ENCODE measurements around the gene TRPM3. TPM values are rescaled to one million over a fixed set of nuclear protein-coding genes. Genes with fewer than 3 reads are reported as not detected.

The TRPM3 gene
- total RNA-seq, 1 donor from 2014 or later = 8.2 TPM

DNA sequence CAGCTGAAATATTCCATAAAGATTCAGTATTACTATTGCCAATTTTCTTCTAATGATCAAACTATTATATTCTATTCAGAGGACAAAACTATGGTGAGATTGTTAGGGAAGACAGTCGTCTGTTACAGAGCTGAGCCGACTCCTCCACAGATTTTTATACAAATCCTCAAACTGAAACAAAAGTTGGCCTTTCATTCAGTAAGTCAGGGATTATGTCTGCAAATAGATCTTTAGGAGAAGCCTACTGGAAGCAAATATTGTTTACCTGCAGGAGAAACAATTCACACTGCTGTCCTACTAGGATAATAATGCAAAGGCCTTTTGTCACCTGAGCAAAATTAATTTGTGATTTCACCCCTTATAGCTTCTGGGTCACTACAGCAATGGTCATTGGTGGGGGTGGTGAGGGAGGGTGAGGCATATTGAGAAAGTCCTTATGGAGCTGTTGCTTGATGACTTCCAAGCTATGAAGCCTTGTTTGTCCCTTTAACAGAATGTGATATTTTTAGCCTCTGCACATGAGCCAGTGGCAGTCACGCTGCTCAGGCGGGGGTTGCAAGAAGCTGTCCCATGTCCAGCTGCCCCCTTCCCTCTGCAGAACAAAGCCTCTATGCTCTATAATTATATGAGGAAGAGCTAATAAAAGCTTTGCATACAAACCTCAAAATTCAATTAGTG, 506.5 kb downstream of the TRPM3 start:
- DNase-seq (ENCODE audit: low spot score) = no peak

DNA sequence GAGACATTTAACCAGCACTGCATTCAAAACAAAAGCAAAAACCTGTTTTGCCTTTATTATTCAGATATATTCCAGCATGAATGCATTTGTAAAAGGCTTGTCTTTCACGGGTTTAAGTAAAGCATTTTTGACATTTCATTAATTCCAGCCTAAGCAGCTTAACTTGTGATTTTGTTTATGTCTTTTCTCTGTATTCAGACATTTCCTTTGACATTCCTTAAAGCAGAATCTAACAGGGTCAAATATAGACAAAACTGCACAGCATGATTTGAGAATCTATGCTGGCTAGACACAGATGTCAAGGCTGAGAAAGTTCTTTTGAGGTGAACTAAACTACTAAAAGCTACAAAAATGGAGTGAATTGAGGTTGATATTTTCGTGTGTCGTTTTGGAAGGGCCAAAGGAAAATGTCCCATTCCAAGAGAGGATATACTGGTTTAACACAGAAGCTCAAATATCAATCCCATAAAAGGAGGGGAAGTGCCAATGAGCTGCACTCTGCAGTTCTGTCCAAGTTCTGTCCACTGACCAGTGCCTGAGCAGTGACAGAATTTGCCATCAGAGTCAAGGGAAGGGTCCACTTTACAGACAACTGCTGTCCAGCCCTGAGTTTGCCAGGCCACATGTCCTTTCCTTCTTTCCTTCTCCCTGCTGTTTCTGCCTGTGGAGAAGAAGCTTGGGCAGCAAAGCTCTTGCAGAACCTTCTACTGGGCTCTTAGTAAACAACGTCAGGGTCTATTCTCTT, 508.2 kb downstream of the TRPM3 start:
- DNase-seq (ENCODE audit: low spot score) = peak; percentile 20

DNA sequence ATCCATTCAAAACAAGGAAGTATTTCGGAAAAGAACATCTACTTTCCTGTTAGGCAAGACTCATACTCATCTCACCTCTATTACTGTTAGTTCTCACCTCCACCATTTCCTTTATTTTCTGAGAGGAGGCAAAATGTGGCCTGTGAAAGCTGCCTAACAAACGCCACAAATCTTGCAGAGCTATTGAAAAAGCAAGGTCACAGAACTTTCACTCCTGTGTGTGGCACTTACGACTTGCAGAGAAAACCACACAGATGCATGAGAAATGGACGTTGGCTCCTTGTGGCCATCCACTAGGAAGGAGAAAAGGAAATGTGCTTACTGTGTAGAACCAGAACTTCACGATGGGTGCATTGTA, 511.2 kb downstream of the TRPM3 start:
- DNase-seq (ENCODE audit: low spot score) = no peak

DNA sequence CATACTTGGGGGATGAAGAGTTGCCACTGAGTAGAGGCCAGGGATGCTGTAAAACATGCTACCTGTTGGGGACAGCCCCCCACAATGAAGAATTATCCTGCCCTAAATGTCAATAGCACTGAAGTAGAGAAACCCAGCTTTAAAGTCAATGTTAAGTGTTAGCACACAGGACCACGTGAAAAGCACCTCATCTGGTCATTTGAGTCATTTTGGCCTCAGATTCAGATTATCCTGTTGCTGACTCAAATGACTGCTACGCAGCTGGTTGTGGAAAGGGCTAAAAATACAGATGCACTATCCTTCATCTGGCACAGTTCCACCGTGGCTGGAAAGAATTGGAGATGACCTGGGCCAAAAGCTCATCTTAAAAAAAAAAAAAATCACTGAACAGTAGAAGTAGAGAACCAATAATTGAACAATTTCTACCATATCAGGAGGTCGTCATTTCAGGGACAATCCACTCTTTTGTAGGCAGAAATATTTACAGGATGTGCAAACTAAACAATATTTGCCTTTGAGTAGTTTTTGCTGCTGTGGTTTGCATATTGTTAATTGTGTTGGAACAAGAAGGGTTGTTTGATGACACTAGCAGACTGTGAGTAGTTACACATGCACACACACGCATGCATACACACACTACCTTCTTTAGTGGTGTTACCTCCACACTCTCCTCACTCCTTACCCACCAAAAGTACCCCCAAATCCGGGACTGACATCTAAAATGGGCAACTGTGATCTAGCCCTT, 511.7 kb downstream of the TRPM3 start:
- DNase-seq (ENCODE audit: low spot score) = peak; percentile 73

DNA sequence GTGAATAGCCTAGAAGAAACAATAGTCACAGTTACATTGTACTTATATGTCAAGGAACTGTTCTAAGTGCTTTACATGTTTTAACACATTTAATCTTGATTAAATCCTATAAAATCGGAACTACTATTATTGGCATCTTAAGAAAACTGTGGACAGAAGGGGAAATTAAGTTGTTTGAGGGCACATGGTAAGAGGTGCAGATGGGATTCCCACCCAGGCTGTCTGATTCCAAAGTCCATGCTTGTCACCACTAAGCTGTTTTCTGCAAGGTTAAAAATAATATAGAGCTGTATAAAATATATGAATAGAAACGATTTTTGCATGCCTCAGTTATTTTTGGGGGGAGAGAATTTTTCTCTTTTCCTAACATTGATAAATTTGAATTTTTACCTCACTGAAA, 512.4 kb downstream of the TRPM3 start:
- DNase-seq (ENCODE audit: low spot score) = no peak

DNA sequence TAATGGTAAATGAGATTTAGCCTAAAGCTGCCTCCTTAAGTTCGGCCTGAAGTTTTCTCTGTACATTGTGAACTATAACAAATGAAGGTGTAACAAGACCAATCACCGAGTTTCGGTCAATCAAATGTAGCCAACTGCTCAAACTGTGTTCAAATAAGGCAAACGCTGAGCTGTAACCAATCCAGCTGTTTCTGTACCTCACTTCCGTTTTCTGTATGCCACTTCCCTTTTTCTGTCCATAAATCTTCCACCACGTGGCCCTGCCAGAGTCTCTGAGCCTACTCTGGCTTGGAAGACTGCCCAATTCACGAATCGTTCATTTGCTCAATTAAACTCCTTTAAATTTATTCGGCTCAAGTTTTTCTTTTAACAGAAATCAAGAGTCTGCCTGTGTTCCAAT, 513.5 kb downstream of the TRPM3 start:
- DNase-seq (ENCODE audit: low spot score) = no peak

DNA sequence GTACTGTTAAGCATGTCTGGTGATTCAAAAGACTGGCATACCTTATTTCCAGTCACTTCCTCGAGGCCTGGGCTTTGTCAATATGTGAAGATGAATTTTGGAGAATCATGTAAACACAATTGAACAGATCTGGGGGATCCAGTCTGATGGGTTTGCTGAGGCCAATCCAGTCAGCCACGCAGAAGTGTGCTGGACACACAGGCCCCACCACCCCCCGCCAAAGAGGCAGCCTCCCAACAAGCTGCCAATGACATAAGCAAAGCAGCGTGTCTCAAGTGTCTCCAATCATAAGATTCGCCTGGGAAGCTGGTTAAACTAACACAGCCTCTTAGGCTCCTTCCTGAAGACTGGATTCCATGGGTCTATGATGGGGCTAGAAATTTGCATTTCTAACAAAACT, 514.1 kb downstream of the TRPM3 start:
- peak; percentile 40 for DNase-seq (ENCODE audit: low spot score)

DNA sequence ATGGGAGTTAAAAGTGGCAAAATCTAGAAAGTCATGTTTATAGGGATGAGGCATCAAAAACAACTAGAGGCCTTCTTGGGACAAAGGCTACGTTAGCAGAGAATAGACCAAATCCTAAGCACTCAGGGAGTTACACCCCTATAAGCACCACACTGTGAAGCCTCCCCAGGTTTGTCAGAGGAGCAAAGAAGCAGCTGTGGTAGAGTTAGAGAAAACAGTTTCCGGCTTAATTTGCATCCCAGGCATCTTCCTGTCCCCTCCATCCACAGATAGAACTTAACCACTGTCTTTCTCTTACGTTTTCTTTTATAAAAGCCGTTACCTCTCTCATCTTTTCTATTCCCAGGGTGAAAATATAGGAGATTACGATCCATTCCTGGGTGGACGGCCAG, 518.4 kb downstream of the TRPM3 start:
- no peak for DNase-seq (ENCODE audit: low spot score)

DNA sequence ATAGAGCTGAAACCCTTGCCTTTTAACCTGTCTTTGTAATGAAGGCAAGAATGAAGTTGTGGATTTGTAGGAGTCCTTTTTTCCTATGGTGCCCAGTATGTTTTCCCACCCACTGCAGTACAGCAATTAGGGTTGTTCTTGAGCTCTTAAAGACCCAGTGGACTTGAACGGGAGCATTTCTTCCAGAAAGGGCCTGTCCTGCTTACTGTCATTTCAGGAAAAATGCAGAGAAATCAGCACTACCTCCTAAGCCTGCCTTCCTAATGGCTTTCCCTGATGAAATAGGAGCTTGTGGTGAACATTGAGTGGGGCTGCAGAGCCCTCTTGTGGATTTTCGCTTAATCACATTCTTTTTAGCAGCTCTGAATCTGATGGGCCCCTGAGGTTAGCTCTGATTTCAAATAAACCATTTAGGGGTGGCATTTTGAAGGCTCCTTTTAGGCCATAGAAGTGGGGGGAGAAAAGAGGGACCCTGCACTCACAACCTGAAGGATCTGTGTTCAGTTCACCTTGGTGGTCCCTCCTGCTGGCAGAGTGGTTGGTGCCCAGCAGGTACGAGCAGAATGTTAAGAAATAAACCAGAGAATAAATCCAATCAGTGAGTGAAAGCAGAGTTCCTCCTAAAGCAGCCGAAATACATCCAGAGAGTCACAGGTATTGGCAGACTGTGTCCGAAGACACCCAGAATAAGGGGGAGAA, 519.0 kb downstream of the TRPM3 start:
- DNase-seq (ENCODE audit: low spot score) = peak; percentile 93

DNA sequence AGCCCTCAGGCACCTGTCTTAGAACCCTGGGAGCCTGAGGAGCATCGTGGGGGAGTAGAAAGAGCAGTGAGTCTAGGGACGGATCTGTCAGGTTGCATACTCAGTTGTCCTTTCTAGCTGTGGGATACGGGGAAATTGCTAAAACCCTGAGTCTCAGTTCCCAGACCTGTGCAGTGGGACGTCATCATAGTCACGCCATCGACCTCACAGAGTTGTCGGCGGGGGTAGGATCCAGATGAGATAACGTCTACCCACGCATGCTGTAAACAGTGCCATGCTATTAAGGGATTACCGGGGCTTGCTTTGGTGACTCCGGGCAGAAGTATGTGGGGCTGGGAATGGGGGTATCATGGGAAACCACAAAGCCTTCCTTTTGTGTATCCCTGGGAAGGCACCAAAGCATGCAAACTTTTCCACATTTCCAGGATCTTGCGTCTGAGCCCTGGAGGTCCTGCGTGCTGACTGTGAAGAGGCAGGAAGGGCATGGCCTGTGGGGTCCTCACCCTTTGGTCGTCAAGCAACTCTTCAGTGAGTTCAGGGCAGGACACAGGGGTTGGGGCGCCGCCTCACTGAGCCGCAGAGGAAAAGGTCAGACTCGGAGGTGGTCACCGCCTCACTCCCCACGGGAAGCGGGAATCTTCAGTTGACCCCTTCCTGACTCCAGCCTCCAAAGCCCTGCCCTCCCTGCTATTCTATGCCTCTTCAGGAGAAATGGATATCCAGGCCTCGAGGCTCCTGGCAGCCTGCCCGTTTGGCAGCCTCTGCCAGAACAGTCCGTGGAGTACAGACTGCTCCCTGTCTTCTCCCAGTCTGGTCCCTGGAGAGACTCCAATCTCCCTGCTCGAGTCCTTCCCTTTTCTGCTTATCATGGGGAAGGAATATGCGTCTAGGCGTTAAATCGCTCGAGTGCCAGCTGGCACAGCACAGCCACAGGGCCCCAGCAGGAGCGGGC, 520.1 kb downstream of the TRPM3 start:
- DNase-seq (ENCODE audit: low spot score) = peak; percentile 97

DNA sequence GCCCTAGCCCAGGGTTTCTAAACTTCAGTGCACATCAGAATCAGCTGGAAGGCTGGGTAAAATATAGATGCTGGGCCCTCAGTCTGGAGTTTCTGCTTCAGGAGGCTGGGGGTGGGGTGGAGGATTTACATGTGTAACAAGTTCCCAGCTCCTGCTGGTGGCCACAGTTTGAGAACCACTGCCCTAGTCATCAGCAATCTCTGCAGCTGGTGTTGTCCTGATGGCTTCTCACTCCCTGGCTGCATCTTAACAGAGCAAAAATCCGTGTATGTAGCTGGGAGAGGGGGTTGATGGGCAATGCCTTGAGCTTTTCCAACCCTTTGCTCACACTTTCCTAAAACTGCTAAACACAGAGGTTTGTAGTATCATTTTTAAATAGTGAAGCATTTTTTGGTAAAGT, 520.9 kb downstream of the TRPM3 start:
- DNase-seq (ENCODE audit: low spot score) = peak; percentile 63

DNA sequence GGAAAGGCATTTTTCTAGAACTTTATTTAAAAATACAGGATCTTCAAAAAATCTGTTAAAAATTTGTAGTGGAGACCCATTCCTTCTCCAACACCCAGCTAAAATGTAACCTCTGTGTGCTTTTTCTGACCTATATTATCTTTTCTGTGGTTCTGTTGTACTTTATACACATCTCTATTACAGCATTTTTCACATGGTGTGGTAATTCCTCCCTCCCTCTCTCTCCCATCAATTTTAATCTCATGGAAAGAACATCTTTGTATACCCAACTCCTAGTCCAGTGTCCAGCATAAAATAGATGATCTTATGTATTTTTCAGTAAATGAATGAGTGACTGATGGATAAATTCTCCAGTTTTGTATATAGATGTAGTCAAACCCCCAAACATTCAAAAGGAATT, 523.5 kb downstream of the TRPM3 start:
- DNase-seq (ENCODE audit: low spot score) = no peak

DNA sequence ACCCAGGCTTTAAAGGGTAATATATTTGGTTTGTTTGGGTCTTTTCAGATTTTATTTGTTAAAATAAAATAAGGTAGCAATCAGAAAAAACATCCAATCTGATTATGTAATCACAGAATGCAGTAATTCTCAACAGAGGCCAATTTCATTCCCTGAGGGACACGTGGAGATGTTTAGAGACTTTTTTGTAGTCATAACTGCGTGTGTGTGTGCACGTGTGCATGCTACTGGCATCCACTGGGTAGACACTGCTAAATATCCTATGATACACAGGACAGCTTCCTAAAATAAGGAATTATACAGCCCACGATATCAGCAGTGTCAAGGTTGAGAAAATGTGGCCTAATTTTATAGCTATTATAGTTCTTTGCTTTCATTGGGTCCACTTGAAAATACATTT, 526.2 kb downstream of the TRPM3 start:
- DNase-seq (ENCODE audit: low spot score) = no peak

DNA sequence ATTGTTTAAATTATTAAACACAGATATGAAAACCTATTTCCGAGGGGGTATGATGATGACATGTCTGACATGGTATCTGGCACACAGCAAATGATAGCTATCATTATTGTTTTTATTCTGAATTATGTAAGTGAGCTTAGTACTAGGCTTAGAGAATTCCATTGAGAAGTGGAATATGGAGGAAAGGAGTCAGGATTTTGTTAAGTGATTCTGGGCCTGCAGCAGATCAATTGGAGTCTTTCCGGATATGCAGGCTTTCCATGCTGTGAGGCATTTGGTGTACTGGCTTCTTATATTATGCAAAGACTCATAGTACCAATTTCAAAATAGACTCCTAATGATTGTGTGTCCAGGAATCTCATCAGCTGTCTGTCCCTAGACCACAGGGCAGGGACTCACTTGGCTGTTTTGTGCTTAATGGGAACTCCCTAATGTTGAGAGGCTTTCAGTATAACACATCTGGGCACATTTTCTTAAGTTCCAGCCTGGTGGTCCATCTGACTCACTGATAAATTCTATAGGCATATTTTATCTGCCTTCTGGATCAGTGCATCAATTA, 527.0 kb downstream of the TRPM3 start:
- no peak for DNase-seq (ENCODE audit: low spot score)

DNA sequence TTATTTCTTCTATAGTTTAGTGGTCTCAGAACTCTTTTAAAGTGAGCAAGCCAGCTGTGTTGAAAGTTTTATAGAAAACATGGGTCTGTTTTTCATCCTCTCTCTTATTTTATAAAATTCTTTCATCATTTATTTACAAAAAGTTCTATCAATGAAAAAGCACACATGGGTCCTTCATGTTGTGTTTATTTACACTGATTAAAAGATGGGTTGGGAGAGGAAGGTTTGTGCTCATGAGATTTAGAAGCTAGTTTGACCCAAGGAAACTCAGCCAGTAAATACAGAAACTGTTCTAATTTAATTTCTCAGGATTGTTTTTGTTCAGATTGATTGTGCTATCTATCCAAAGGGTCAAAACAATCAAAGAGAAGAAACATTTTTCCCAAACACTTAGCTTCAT, 528.2 kb downstream of the TRPM3 start:
- no peak for DNase-seq (ENCODE audit: low spot score)

DNA sequence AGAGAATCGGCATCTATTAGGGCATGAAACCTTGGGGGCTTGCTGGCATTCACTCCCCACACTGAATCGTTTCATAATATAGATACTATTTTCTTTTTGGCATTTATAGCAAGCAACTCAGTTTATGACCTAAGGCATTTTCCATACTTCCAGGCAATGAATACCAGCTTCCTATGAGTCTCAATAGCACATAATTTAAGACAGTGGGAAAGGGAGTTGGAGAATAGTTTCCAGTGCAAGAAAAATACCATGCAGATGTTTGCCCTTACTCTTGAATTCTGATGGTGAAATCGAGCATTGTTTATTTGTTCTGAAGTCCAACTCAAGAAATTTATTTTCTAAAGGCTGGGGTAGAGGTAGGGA, 531.1 kb downstream of the TRPM3 start:
- DNase-seq (ENCODE audit: low spot score) = no peak

DNA sequence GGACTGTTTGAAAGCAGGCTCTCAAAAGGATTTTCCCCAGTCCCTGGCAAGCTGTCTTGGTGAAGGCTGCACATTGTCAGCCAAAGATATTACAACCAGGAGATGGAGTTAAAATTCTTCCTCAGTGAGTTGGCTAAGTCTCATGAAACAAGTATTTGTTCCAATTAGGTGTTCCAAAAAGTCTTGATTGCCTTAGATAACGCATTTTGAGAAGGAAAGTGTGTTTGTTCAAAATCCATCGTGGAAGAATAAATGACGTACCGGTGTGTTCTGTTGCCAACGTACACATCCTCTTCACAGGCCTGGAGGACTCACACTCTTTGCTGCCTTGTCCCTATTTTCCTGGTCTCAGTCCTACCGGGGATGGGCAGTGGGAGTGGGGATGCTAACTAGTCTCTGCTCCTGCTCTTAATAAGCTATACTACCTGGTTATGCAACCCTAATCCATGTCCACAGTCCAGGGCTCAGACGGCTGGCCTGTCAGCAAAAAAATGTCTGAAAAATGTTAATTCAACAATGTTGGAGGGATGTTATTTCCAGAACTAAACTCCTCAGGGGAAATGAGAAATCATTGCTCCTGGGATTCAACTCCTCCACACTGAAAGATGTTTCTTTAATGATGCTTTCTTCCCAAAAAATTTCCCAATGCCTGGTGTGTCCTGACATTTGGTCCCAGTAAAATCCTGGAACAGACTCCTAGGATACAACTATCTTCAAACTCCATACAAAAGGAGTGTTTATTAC, 531.7 kb downstream of the TRPM3 start:
- peak; percentile 73 for DNase-seq (ENCODE audit: low spot score)

DNA sequence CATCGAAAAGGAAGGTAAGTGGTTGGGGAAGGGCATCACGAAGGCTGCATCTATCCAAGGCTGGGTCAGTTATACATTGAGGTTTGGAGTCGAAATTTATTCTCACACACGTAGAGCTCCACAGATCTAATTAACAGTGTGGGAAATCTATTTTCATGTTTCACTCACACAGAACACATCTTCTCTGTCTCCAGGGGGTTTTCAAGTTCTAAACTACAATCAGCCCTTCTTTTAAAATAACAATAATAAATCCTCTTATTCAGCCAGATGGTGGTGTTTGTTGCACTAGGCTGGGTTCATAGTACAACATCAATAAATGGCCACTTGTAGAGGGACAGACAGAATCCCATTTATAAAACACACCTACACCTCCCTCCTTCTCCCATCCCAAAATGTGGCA, 532.4 kb downstream of the TRPM3 start:
- DNase-seq (ENCODE audit: low spot score) = no peak

DNA sequence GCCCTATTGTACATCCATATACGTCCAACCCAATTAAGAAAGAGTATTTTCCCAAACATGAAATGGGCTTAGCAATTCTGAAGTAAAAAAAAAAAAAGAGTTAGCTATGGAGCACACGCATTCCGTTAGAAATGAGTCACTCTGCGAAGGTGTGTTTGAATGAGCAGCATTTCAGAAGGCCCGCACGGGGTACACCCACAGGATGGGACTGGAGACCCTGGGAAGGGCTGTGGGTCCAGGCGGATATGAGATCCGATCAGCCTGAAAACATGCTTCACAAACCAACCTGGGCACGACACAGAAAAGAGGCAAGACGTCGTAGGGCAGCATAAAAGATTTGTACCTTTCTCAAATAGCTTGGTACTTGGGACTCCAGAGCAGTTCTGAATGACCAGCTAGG, 533.0 kb downstream of the TRPM3 start:
- DNase-seq (ENCODE audit: low spot score) = no peak

DNA sequence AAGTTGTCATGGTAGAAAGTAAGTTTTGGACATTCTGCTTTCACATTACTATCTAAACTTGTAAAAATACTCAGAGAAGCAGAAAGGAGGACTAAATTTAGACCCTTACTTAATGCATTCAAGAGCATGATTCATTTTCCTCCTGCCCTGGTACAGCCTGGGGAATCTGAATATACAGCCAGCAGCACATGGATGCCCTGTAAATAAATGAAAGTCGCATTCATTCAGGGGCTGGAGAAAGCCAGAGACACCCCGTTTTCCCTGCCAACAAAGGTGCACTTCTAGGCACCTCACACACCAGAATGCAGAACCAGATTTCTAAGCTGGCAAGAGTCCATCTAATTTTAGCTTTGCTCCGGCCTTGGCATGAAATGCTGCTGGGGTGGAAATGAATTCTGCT, 534.2 kb downstream of the TRPM3 start:
- peak; percentile 89 for DNase-seq (ENCODE audit: low spot score)
